ENCODE measurements around the gene DGKD. TPM values are rescaled to one million over a fixed set of nuclear protein-coding genes. Genes with fewer than 3 reads are reported as not detected.

The DGKD gene
- total and polyA plus RNA-seq, 2 donors from 2014 or later = 2.6 to 32.3 TPM

GRCh38 chr2:233402346-233402745, 48.1 kb downstream of the DGKD start:
- H3K27me3 ChIP-seq (ENCODE audit: control insufficient read depth, insufficient read depth, low read length) = no peaks in the 10 kb centered on the region
- no peak for FAIRE-seq
- H3K9ac ChIP-seq (ENCODE audit: low read length in 3 of 3) = no peak overlapping the region
- H3K27ac ChIP-seq (ENCODE audit: low read depth in 2 of 2, low read length in 2 of 2) = no peak overlapping the region
- no peaks in the 10 kb centered on the region for H3K9me3 ChIP-seq (ENCODE audit: control insufficient read depth in 2 of 3, insufficient read depth in 1 of 3, low read length in 3 of 3)
- no peak for DNase-seq
- no peak for TF ChIP-seq CTCF (IDR thresholded peaks at IDR 0.05; ENCODE audit: borderline replicate concordance, extremely low read depth, insufficient read depth)
- intact Hi-C loops (cut with DNase I) = no loop called here
- H3K4me3 ChIP-seq (ENCODE audit: low read length in 3 of 3) = no peak overlapping the region
- H3K4me1 ChIP-seq (ENCODE audit: control insufficient read depth in 2 of 3, insufficient read depth in 2 of 3, low read depth in 1 of 3, low read length in 3 of 3) = no peaks in the 10 kb centered on the region
- no peaks in the 10 kb centered on the region for H3K36me3 ChIP-seq (ENCODE audit: control insufficient read depth in 2 of 3, insufficient read depth in 3 of 3, low read length in 3 of 3)

- Histone ChIP-seq H3K4me1 (ENCODE audit: control insufficient read depth in 2 of 3, insufficient read depth in 2 of 3, low read depth in 1 of 3, low read length in 3 of 3) (no peaks in the 10 kb centered on the region), H3K9me3 (ENCODE audit: control insufficient read depth in 2 of 3, insufficient read depth in 1 of 3, low read length in 3 of 3) (no peaks in the 10 kb centered on the region), H3K36me3 (ENCODE audit: control insufficient read depth in 2 of 3, insufficient read depth in 3 of 3, low read length in 3 of 3) (no peaks in the 10 kb centered on the region), H3K9ac (ENCODE audit: low read length in 3 of 3) (no peak overlapping the region), H3K27me3 (ENCODE audit: control insufficient read depth, insufficient read depth, low read length) (no peaks in the 10 kb centered on the region), H3K4me3 (ENCODE audit: low read length in 3 of 3) (no peak overlapping the region), H3K27ac (ENCODE audit: low read depth in 2 of 2, low read length in 2 of 2) (no peak overlapping the region)
- FAIRE-seq = no peak
- intact Hi-C loops (cut with DNase I) = no loop called here
- TF ChIP-seq CTCF (IDR thresholded peaks at IDR 0.05; ENCODE audit: borderline replicate concordance, extremely low read depth, insufficient read depth) = no peak
- no peak for DNase-seq
These were observed 48.5 kb downstream of the DGKD start for GRCh38 chr2:233402789-233403188.

- no peak overlapping the region for H3K27ac ChIP-seq (ENCODE audit: low read depth in 2 of 2, low read length in 2 of 2)
These were observed 49.9 kb downstream of the DGKD start for GRCh38 chr2:233404222-233404621.

More at GRCh38 chr2:233404222-233404621, 49.9 kb downstream of the DGKD start:
- H3K4me3 ChIP-seq (ENCODE audit: low read length in 3 of 3) = no peak overlapping the region
- DNase-seq = no peak
- peak; percentile 40 for TF ChIP-seq CTCF (IDR thresholded peaks at IDR 0.05; ENCODE audit: borderline replicate concordance, extremely low read depth, insufficient read depth)
- no peaks in the 10 kb centered on the region for H3K36me3 ChIP-seq (ENCODE audit: control insufficient read depth in 2 of 3, insufficient read depth in 3 of 3, low read length in 3 of 3)
- FAIRE-seq = no peak
- H3K9ac ChIP-seq (ENCODE audit: low read length in 3 of 3) = no peak overlapping the region
- H3K27me3 ChIP-seq (ENCODE audit: control insufficient read depth, insufficient read depth, low read length) = no peaks in the 10 kb centered on the region
- intact Hi-C loops (cut with DNase I) = no loop called here
- H3K4me1 ChIP-seq (ENCODE audit: control insufficient read depth in 2 of 3, insufficient read depth in 2 of 3, low read depth in 1 of 3, low read length in 3 of 3) = peaks cover 0 to 6% (median 4%) of the 10 kb centered on the region in 3 donors
- H3K9me3 ChIP-seq (ENCODE audit: control insufficient read depth in 2 of 3, insufficient read depth in 1 of 3, low read length in 3 of 3) = no peaks in the 10 kb centered on the region

All from kidney (tissue), 14 donors.